ENCODE results near the gene GAPVD1.

GRCh38 chr9:125296843-125297372 is 35.3 kb downstream of the GAPVD1 start:
- TF ChIP-seq SUZ12 (IDR thresholded peaks at IDR 0.05; ENCODE audit: extremely low read depth, insufficient read depth, insufficient read length): no peak
- no peak for TF ChIP-seq YY1 (IDR thresholded peaks at IDR 0.05; ENCODE audit: insufficient read depth, insufficient read length)
- TF ChIP-seq ZNF274 (IDR thresholded peaks at IDR 0.05; ENCODE audit: low read depth, low read length): no peak

All from NT2/D1 (cell line).